HEK293 (cell line): ENCODE data around the gene UBR7.

Experiments used
- GLI2 ChIP-seq: fragments of 450-650 bp; formaldehyde crosslinking; IDR thresholded peaks from 2 replicates; pipeline ENCODE4; 2017; ENCODE audit warnings: missing biosample characterization, missing genetic modification characterization, low read depth, borderline replicate concordance
- SETDB1 ChIP-seq: IDR thresholded peaks from one replicate; pipeline ENCODE4 v1.6.1; 2017; ENCODE audit warnings: mild to moderate bottlenecking, low read length, moderate library complexity, mixed read lengths; ENCODE audit not compliant: insufficient read length
- ZBTB20 ChIP-seq: fragments of 450-650 bp; formaldehyde crosslinking; IDR thresholded peaks from 2 replicates; pipeline ENCODE4 v1.5.1; 2016; ENCODE audit warnings: missing biosample characterization, missing genetic modification characterization
- ZBTB21 ChIP-seq: fragments of 450-650 bp; formaldehyde crosslinking; IDR thresholded peaks from 2 replicates; pipeline ENCODE4 v1.5.1; 2017; ENCODE audit warnings: missing biosample characterization, missing genetic modification characterization
- ZNF311 ChIP-seq: fragments of 450-650 bp; formaldehyde crosslinking; IDR thresholded peaks from 2 replicates; pipeline ENCODE4 v1.5.1; 2017; ENCODE audit warnings: missing biosample characterization, missing genetic modification characterization, borderline replicate concordance
- ZNF560 ChIP-seq: fragments of 450-650 bp; formaldehyde crosslinking; IDR thresholded peaks from 2 replicates; pipeline ENCODE4 v1.5.1; 2017; ENCODE audit warnings: missing biosample characterization, missing genetic modification characterization, borderline replicate concordance
- ZNF626 ChIP-seq: fragments of 450-650 bp; sonication (Bioruptor Pico); formaldehyde crosslinking; IDR thresholded peaks from 2 replicates; pipeline ENCODE4 v1.5.1; 2018; ENCODE audit warnings: missing biosample characterization, missing genetic modification characterization, inconsistent platforms
- TF ChIP-seq, protein P1 (sequence below): fragments of 450-650 bp; formaldehyde crosslinking; IDR thresholded peaks from 2 replicates; pipeline ENCODE4 v1.5.1; 2016; ENCODE audit warnings: missing biosample characterization, missing genetic modification characterization
- TF ChIP-seq, protein P2 (sequence below): fragments of 450-650 bp; formaldehyde crosslinking; IDR thresholded peaks from 2 replicates; pipeline ENCODE4 v1.5.1; 2016; ENCODE audit warnings: missing biosample characterization, missing genetic modification characterization
- TF ChIP-seq, protein P3 (sequence below): fragments of 450-650 bp; formaldehyde crosslinking; IDR thresholded peaks from 2 replicates; pipeline ENCODE4 v1.5.1; 2017; ENCODE audit warnings: missing biosample characterization, missing genetic modification characterization
- TF ChIP-seq, protein P4 (sequence below): fragments of 450-650 bp; formaldehyde crosslinking; IDR thresholded peaks from 2 replicates; pipeline ENCODE4 v1.5.1; 2016; ENCODE audit warnings: missing biosample characterization, missing genetic modification characterization, borderline replicate concordance

GRCh38 chr14:93262446-93262845, 55.4 kb downstream of the UBR7 start:
- TF ChIP-seq, protein P1, sequence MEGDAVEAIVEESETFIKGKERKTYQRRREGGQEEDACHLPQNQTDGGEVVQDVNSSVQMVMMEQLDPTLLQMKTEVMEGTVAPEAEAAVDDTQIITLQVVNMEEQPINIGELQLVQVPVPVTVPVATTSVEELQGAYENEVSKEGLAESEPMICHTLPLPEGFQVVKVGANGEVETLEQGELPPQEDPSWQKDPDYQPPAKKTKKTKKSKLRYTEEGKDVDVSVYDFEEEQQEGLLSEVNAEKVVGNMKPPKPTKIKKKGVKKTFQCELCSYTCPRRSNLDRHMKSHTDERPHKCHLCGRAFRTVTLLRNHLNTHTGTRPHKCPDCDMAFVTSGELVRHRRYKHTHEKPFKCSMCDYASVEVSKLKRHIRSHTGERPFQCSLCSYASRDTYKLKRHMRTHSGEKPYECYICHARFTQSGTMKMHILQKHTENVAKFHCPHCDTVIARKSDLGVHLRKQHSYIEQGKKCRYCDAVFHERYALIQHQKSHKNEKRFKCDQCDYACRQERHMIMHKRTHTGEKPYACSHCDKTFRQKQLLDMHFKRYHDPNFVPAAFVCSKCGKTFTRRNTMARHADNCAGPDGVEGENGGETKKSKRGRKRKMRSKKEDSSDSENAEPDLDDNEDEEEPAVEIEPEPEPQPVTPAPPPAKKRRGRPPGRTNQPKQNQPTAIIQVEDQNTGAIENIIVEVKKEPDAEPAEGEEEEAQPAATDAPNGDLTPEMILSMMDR (tag by site-specific recombination), result no peak
- no peak for TF ChIP-seq ZNF626 (tag by site-specific recombination)
- TF ChIP-seq GLI2 (tag by site-specific recombination), result no peak
- TF ChIP-seq ZNF311 (tag by site-specific recombination), result no peak
- TF ChIP-seq, protein P2, sequence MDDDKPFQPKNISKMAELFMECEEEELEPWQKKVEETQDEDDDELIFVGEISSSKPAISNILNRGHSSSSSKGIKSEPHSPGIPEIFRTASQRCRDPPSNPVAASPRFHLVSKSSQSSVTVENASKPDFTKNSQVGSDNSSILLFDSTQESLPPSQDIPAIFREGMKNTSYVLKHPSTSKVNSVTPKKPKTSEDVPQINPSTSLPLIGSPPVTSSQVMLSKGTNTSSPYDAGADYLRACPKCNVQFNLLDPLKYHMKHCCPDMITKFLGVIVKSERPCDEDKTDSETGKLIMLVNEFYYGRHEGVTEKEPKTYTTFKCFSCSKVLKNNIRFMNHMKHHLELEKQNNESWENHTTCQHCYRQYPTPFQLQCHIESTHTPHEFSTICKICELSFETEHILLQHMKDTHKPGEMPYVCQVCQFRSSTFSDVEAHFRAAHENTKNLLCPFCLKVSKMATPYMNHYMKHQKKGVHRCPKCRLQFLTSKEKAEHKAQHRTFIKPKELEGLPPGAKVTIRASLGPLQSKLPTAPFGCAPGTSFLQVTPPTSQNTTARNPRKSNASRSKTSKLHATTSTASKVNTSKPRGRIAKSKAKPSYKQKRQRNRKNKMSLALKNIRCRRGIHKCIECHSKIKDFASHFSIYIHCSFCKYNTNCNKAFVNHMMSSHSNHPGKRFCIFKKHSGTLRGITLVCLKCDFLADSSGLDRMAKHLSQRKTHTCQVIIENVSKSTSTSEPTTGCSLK (tag by site-specific recombination), result no peak
- TF ChIP-seq, protein P3, sequence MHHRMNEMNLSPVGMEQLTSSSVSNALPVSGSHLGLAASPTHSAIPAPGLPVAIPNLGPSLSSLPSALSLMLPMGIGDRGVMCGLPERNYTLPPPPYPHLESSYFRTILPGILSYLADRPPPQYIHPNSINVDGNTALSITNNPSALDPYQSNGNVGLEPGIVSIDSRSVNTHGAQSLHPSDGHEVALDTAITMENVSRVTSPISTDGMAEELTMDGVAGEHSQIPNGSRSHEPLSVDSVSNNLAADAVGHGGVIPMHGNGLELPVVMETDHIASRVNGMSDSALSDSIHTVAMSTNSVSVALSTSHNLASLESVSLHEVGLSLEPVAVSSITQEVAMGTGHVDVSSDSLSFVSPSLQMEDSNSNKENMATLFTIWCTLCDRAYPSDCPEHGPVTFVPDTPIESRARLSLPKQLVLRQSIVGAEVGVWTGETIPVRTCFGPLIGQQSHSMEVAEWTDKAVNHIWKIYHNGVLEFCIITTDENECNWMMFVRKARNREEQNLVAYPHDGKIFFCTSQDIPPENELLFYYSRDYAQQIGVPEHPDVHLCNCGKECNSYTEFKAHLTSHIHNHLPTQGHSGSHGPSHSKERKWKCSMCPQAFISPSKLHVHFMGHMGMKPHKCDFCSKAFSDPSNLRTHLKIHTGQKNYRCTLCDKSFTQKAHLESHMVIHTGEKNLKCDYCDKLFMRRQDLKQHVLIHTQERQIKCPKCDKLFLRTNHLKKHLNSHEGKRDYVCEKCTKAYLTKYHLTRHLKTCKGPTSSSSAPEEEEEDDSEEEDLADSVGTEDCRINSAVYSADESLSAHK (tag by site-specific recombination), result no peak
- TF ChIP-seq ZBTB20 (tag by site-specific recombination), result no peak
- TF ChIP-seq ZBTB21 (tag by site-specific recombination), result no peak
- TF ChIP-seq SETDB1, result no peak
- TF ChIP-seq, protein P4, sequence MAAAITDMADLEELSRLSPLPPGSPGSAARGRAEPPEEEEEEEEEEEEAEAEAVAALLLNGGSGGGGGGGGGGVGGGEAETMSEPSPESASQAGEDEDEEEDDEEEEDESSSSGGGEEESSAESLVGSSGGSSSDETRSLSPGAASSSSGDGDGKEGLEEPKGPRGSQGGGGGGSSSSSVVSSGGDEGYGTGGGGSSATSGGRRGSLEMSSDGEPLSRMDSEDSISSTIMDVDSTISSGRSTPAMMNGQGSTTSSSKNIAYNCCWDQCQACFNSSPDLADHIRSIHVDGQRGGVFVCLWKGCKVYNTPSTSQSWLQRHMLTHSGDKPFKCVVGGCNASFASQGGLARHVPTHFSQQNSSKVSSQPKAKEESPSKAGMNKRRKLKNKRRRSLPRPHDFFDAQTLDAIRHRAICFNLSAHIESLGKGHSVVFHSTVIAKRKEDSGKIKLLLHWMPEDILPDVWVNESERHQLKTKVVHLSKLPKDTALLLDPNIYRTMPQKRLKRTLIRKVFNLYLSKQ (tag by site-specific recombination), result no peak
- no peak for TF ChIP-seq ZNF560 (tag by site-specific recombination)
